ENCODE results near the gene RPS15. TPM values are rescaled to one million over a fixed set of nuclear protein-coding genes. Genes with fewer than 3 reads are reported as not detected.

The RPS15 gene
- total RNA-seq, 1 experiment from 2014 or later: 1,862 TPM

DNA sequence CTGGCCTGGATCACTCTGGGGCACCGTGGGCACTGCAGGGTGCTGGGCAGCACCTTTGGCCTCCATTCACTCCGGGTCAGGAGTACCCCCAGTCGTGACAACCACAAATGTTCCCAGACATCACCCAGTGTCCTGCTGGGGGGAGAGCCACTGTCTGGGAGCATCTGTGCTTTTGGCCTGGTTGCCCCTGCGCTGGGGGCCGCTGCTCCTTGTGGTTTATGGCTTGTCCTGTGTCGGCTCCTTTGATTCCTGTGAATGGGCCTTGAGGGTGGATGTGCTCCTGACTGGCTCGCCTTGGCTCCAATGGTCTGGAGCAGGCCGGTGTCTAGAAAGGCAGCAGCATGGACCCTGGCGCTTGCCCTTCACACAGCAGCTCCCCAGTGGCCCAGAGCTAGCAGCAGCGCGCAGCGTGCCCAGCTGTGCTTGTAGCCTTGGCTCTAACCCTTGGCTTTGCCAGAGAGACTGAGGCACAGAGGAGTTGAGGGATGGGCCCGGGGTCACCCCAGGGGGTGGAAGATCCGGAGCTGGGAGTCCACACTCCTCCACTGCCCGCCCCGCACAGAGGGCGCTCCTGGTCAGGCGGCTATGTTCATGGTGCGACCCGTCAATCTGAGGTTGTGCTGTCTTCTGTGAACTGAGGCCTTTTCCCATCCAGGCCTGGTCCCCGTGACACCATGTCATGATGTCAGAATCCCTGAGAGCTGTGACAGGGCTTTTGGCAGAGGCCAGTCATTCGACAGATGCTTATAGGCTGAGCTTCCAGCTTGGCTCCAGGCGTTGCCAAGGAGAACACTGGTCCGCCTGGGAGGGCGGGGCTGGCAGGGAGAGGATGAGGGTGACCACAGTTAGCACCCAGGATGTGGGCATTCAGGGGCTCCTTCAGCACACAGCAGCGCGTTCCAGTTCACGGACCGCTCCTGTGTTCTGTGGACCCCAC lies 26.7 kb upstream of the RPS15 start:
- ChIA-PET POLR2A (no interaction called here), CTCF (no interaction called here)

DNA sequence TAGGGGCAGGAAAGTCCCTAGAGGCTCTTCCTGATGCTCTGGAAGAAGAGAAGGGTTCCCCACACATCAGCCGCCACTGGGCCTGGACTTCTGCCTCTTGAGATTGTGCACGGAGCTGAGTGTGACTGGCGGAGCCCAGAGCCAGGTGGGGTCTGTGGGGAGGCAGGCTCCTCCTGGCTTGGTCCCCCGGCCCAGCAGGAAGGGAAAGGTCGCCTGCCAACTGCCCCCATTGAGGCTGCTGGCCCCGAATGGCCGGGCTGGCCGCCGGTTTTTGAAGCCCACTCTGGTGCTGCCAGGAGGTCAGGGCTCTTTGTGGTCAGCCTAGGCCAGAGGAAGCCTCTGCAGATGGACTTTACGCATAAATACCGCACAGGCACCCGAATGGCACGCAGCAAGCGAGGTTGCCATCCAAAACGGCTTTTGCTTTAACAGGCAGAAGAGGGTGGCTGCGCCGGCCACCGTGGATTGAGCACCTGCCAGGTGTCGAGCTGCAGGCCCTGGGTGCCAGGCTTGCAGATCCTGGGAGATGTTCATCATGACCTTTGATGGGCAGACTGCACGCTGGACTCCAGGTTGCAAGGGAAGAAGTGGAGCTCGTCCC lies 25.8 kb upstream of the RPS15 start:
- ATAC-seq: no peak
- Histone ChIP-seq H4K20me1 (ENCODE audit: insufficient read depth) (peaks cover 49% of the 10 kb centered on the region; the same call in 1 of the 2 replicates), H3K4me3 (replicated peaks in 1 of 2; ENCODE audit: low read depth in 1 of 2, low read length in 2 of 2) (no peak overlapping the region), H2AFZ (ENCODE audit: low read depth, low read length, poor library complexity, severe bottlenecking) (no peak overlapping the region), H3K36me3 (ENCODE audit: control insufficient read depth in 1 of 2, insufficient read depth in 2 of 2, low read length in 2 of 2) (peaks cover 2 to 63% of the 10 kb centered on the region in 2 experiments; a peak in 3 of 4 replicates), H3K79me2 (ENCODE audit: insufficient read depth, low read length) (peaks cover 97% of the 10 kb centered on the region), H3K9ac (ENCODE audit: low read length) (no peak overlapping the region), H3K4me2 (ENCODE audit: low read length) (no peak overlapping the region), H3K27me3 (ENCODE audit: insufficient read depth, low read length) (no peaks in the 10 kb centered on the region), H3K9me2 (ENCODE audit: insufficient read depth) (no peaks in the 10 kb centered on the region), H3K9me3 (ENCODE audit: control insufficient read depth in 1 of 2, insufficient read depth in 1 of 2, low read depth in 1 of 2, low read length in 2 of 2) (no peaks in the 10 kb centered on the region), H3K4me1 (ENCODE audit: control insufficient read depth in 1 of 2, insufficient read depth in 2 of 2, low read length in 2 of 2) (peaks cover 32 to 69% of the 10 kb centered on the region in 2 experiments), H3K27ac (ENCODE audit: low read depth, low read length) (peak overlapping the region; percentile 20; the same call in 1 of the 2 replicates)
- ChIA-PET RAD21 (ENCODE audit: low non-redundant PET in 1 of 2, low total read pairs in 2 of 2, uncharacterized antibody in 2 of 2, unreplicated experiment in 2 of 2) (no interaction called here), CTCF (no interaction called here), POLR2A (no interaction called here)
- no peak for DNase-seq (ENCODE audit: low read depth, low spot score)
- BruUV-seq (replicated peaks): no TSS peak
- intact Hi-C loops (cut with micrococcal nuclease): no loop called here
- TF ChIP-seq, protein P1, sequence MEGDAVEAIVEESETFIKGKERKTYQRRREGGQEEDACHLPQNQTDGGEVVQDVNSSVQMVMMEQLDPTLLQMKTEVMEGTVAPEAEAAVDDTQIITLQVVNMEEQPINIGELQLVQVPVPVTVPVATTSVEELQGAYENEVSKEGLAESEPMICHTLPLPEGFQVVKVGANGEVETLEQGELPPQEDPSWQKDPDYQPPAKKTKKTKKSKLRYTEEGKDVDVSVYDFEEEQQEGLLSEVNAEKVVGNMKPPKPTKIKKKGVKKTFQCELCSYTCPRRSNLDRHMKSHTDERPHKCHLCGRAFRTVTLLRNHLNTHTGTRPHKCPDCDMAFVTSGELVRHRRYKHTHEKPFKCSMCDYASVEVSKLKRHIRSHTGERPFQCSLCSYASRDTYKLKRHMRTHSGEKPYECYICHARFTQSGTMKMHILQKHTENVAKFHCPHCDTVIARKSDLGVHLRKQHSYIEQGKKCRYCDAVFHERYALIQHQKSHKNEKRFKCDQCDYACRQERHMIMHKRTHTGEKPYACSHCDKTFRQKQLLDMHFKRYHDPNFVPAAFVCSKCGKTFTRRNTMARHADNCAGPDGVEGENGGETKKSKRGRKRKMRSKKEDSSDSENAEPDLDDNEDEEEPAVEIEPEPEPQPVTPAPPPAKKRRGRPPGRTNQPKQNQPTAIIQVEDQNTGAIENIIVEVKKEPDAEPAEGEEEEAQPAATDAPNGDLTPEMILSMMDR (IDR thresholded peaks at IDR 0.05 in 2 of 3, conservative IDR thresholded peaks at IDR 0.05 in 1 of 3; ENCODE audit: borderline replicate concordance in 1 of 3, insufficient read depth in 1 of 3, low read depth in 2 of 3, low read length in 2 of 3): no peak
- TF ChIP-seq EGR1 (IDR thresholded peaks at IDR 0.05; ENCODE audit: low read depth) (no peak), SIN3A (IDR thresholded peaks at IDR 0.05; ENCODE audit: low read depth) (no peak), CEBPB (IDR thresholded peaks at IDR 0.05; ENCODE audit: low read depth) (no peak), SP1 (IDR thresholded peaks at IDR 0.05; ENCODE audit: low read depth) (no peak), SRF (IDR thresholded peaks at IDR 0.05; ENCODE audit: low read depth) (no peak), YY1 (IDR thresholded peaks at IDR 0.05; ENCODE audit: extremely low read depth, insufficient replicate concordance, low read depth, low read length) (no peak), POLR2AphosphoS5 (IDR thresholded peaks at IDR 0.05; ENCODE audit: low read depth, low read length) (no peak), POLR2A (IDR thresholded peaks at IDR 0.05; ENCODE audit: borderline replicate concordance, extremely low read depth, insufficient read depth, insufficient read length) (no peak), EZH2phosphoT487 (IDR thresholded peaks at IDR 0.05; ENCODE audit: borderline replicate concordance) (no peak)
- TF ChIP-seq, protein P2, sequence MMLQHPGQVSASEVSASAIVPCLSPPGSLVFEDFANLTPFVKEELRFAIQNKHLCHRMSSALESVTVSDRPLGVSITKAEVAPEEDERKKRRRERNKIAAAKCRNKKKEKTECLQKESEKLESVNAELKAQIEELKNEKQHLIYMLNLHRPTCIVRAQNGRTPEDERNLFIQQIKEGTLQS (IDR thresholded peaks at IDR 0.05): no peak

More for the DNA sequence above, 26.7 kb upstream of the RPS15 start:
- H2AFZ ChIP-seq (ENCODE audit: low read depth, low read length, poor library complexity, severe bottlenecking): no peak overlapping the region
- BruUV-seq (replicated peaks): no TSS peak
- H3K79me2 ChIP-seq (ENCODE audit: insufficient read depth, low read length): peaks cover 88% of the 10 kb centered on the region
- H4K20me1 ChIP-seq (ENCODE audit: insufficient read depth): peaks cover 49% of the 10 kb centered on the region; the same call in 1 of the 2 replicates
- peaks cover 34 to 74% of the 10 kb centered on the region in 2 experiments for H3K4me1 ChIP-seq (ENCODE audit: control insufficient read depth in 1 of 2, insufficient read depth in 2 of 2, low read length in 2 of 2)
- TF ChIP-seq YY1 (IDR thresholded peaks at IDR 0.05; ENCODE audit: extremely low read depth, insufficient replicate concordance, low read depth, low read length) (no peak), EZH2phosphoT487 (IDR thresholded peaks at IDR 0.05; ENCODE audit: borderline replicate concordance) (no peak), JUND (IDR thresholded peaks at IDR 0.05) (no peak), TCF7L2 (IDR thresholded peaks at IDR 0.05; ENCODE audit: borderline replicate concordance, extremely low read depth, insufficient read depth, insufficient read length) (no peak), FOSL1 (IDR thresholded peaks at IDR 0.05; ENCODE audit: low read depth) (no peak), ZNF274 (IDR thresholded peaks at IDR 0.05; ENCODE audit: low read depth, low read length) (no peak), SIN3A (IDR thresholded peaks at IDR 0.05; ENCODE audit: low read depth) (no peak), SP1 (IDR thresholded peaks at IDR 0.05; ENCODE audit: low read depth) (no peak), SRF (IDR thresholded peaks at IDR 0.05; ENCODE audit: low read depth) (no peak)
- TF ChIP-seq, protein P2 (IDR thresholded peaks at IDR 0.05): no peak
- ATAC-seq: no peak
- no peak overlapping the region for H3K4me3 ChIP-seq (replicated peaks in 1 of 2; ENCODE audit: low read depth in 1 of 2, low read length in 2 of 2)
- DNase-seq (ENCODE audit: low read depth, low spot score): no peak
- intact Hi-C loops (cut with micrococcal nuclease): no loop called here
- H3K4me2 ChIP-seq (ENCODE audit: low read length): no peak overlapping the region
- H3K27me3 ChIP-seq (ENCODE audit: insufficient read depth, low read length): no peaks in the 10 kb centered on the region
- RAD21 ChIA-PET (ENCODE audit: low non-redundant PET in 1 of 2, low total read pairs in 2 of 2, uncharacterized antibody in 2 of 2, unreplicated experiment in 2 of 2): no interaction called here
- H3K9ac ChIP-seq (ENCODE audit: low read length): no peak overlapping the region
- H3K9me3 ChIP-seq (ENCODE audit: control insufficient read depth in 1 of 2, insufficient read depth in 1 of 2, low read depth in 1 of 2, low read length in 2 of 2): no peaks in the 10 kb centered on the region
- H3K27ac ChIP-seq (ENCODE audit: low read depth, low read length): peak overlapping the region; percentile 98; the same call in 1 of the 2 replicates
- H3K9me2 ChIP-seq (ENCODE audit: insufficient read depth): no peaks in the 10 kb centered on the region
- peaks cover 2 to 55% of the 10 kb centered on the region in 2 experiments; a peak in 3 of 4 replicates for H3K36me3 ChIP-seq (ENCODE audit: control insufficient read depth in 1 of 2, insufficient read depth in 2 of 2, low read length in 2 of 2)
